Measurements from ENCODE around the gene ATRNL1. TPM values are rescaled to one million over a fixed set of nuclear protein-coding genes. Genes with fewer than 3 reads are reported as not detected.

Gene ATRNL1
- total RNA-seq, 2 donors from 2014 or later = 4.1 to 4.5 TPM

GRCh38 chr10:115866174-115866573, 773.0 kb downstream of the ATRNL1 start:
- H3K4me1 ChIP-seq = no peaks in the 10 kb centered on the region
- no peak for TF ChIP-seq CTCF (IDR thresholded peaks at IDR 0.05)
- no peaks in the 10 kb centered on the region for H3K9me3 ChIP-seq
- H3K27me3 ChIP-seq = no peaks in the 10 kb centered on the region
- H3K36me3 ChIP-seq = no peaks in the 10 kb centered on the region
- no peak overlapping the region for H3K4me3 ChIP-seq
- no peak for DNase-seq (ENCODE audit: low spot score)
- H3K27ac ChIP-seq = no peak overlapping the region

GRCh38 chr10:115866691-115867090, 773.5 kb downstream of the ATRNL1 start:
- no peaks in the 10 kb centered on the region for H3K9me3 ChIP-seq
- DNase-seq (ENCODE audit: low spot score) = no peak
- no peak overlapping the region for H3K27ac ChIP-seq
- H3K4me3 ChIP-seq = no peak overlapping the region
- no peaks in the 10 kb centered on the region for H3K27me3 ChIP-seq
- no peak for TF ChIP-seq CTCF (IDR thresholded peaks at IDR 0.05)
- no peaks in the 10 kb centered on the region for H3K36me3 ChIP-seq
- no peaks in the 10 kb centered on the region for H3K4me1 ChIP-seq

GRCh38 chr10:115867305-115867704, 774.1 kb downstream of the ATRNL1 start:
- TF ChIP-seq CTCF (IDR thresholded peaks at IDR 0.05) = no peak
- H3K4me3 ChIP-seq = no peak overlapping the region
- no peak overlapping the region for H3K27ac ChIP-seq
- no peaks in the 10 kb centered on the region for H3K27me3 ChIP-seq
- no peaks in the 10 kb centered on the region for H3K9me3 ChIP-seq
- no peak for DNase-seq (ENCODE audit: low spot score)
- H3K36me3 ChIP-seq = no peaks in the 10 kb centered on the region
- H3K4me1 ChIP-seq = no peaks in the 10 kb centered on the region

- H3K27me3 ChIP-seq = no peaks in the 10 kb centered on the region
- no peak for TF ChIP-seq CTCF (IDR thresholded peaks at IDR 0.05)
These were observed 778.7 kb downstream of the ATRNL1 start for GRCh38 chr10:115871855-115872254.

GRCh38 chr10:115875172-115875571, 782.0 kb downstream of the ATRNL1 start:
- no peak for TF ChIP-seq CTCF (IDR thresholded peaks at IDR 0.05)
- H3K4me3 ChIP-seq = no peak overlapping the region
- H3K9me3 ChIP-seq = no peaks in the 10 kb centered on the region
- H3K27ac ChIP-seq = no peak overlapping the region
- H3K27me3 ChIP-seq = no peaks in the 10 kb centered on the region
- no peaks in the 10 kb centered on the region for H3K4me1 ChIP-seq
- H3K36me3 ChIP-seq = no peaks in the 10 kb centered on the region
- no peak for DNase-seq (ENCODE audit: low spot score)

More at GRCh38 chr10:115871855-115872254, 778.7 kb downstream of the ATRNL1 start:
- Histone ChIP-seq H3K27ac (no peak overlapping the region), H3K36me3 (no peaks in the 10 kb centered on the region), H3K4me1 (no peaks in the 10 kb centered on the region), H3K4me3 (no peak overlapping the region), H3K9me3 (no peaks in the 10 kb centered on the region)
- DNase-seq (ENCODE audit: low spot score) = no peak

- H3K27me3 ChIP-seq = no peaks in the 10 kb centered on the region
- TF ChIP-seq CTCF (IDR thresholded peaks at IDR 0.05) = no peak
- no peak for DNase-seq (ENCODE audit: low spot score)
These were observed 786.4 kb downstream of the ATRNL1 start for GRCh38 chr10:115879372-115880089.

More at GRCh38 chr10:115879372-115880089, 786.4 kb downstream of the ATRNL1 start:
- Histone ChIP-seq H3K36me3 (no peaks in the 10 kb centered on the region), H3K9me3 (no peaks in the 10 kb centered on the region), H3K4me3 (no peak overlapping the region), H3K4me1 (no peaks in the 10 kb centered on the region), H3K27ac (no peak overlapping the region)

All from right atrium auricular region (tissue), 2 donors.